ENCODE results near the gene MINK1. TPM values are rescaled to one million over a fixed set of nuclear protein-coding genes. Genes with fewer than 3 reads are reported as not detected.

MINK1 gene
- total and polyA plus RNA-seq, 10 of the 15 experiments (the other 5 are each of a cell fraction or from before 2014, with no cell fraction given), result 0.08 to 55.6 (median 15.0) TPM

GRCh38 chr17:4800462-4801196 lies 32.5 kb upstream of the MINK1 start:
- ATAC-seq, result peak; percentile 25; the same call in 2 of the 3 replicates
- Histone ChIP-seq H2AFZ (ENCODE audit: control insufficient read depth, low read depth, low read length) (peak overlapping the region; percentile 52; the same call in 1 of the 2 replicates), H3K36me3 (ENCODE audit: control insufficient read depth in 2 of 2, insufficient read depth in 2 of 2, low read length in 1 of 2) (peaks cover 2 to 13% of the 10 kb centered on the region in 2 experiments; a peak in 3 of 4 replicates), H4K20me1 (ENCODE audit: control insufficient read depth, insufficient read depth) (no peaks in the 10 kb centered on the region), H3K4me2 (ENCODE audit: control insufficient read depth, insufficient read depth) (0 out of 2 replicates have a peak overlapping the region, but pooled peaks have one; percentile 47), H3K9me3 (replicated peaks; ENCODE audit: control insufficient read depth, insufficient read depth, low read length) (no peaks in the 10 kb centered on the region), H3K9ac (ENCODE audit: control insufficient read depth, insufficient read depth, low read length) (no peak overlapping the region), H3K27me3 (replicated peaks in 1 of 2; ENCODE audit: control insufficient read depth in 2 of 2, insufficient read depth in 2 of 2, low read length in 1 of 2) (no peaks in the 10 kb centered on the region), H3K27ac (ENCODE audit: control insufficient read depth, insufficient read depth) (peak overlapping the region; percentile 20; the same call in 1 of the 2 replicates), H3K79me2 (ENCODE audit: control insufficient read depth, insufficient read depth, low read length) (peaks cover 11% of the 10 kb centered on the region), H3K4me3 (no peak overlapping the region), H3K4me1 (ENCODE audit: control insufficient read depth, insufficient read depth, low read length) (peaks cover 21% of the 10 kb centered on the region)
- POLR2A ChIA-PET, result interaction anchor here (1.0 kb wide), 1 partner anchor 10 kb away, joined by 5 read pairs; no protein-coding TSS in a partner anchor
- TF ChIP-seq EED (IDR thresholded peaks at IDR 0.05; ENCODE audit: low read depth) (peak; percentile 58; the same call in 1 of the 2 replicates), ATF2 (IDR thresholded peaks at IDR 0.05; ENCODE audit: low read length) (no peak), CTCF (IDR thresholded peaks at IDR 0.05 in 2 of 3, conservative IDR thresholded peaks at IDR 0.05 in 1 of 3; ENCODE audit: control insufficient read depth in 2 of 3, extremely low read depth in 1 of 3, insufficient read depth in 1 of 3, low read depth in 3 of 3, low read length in 3 of 3) (no peak), RUNX3 (IDR thresholded peaks at IDR 0.05; ENCODE audit: low read length) (peak; percentile 64), ZNF592 (IDR thresholded peaks at IDR 0.05) (no peak), CREM (IDR thresholded peaks at IDR 0.05; ENCODE audit: low read depth) (no peak), POLR2A (IDR thresholded peaks at IDR 0.05; ENCODE audit: low read depth, low read length) (0 out of 2 replicates have a peak, but pooled peaks have one; percentile 21), YY1 (IDR thresholded peaks at IDR 0.05; ENCODE audit: low read depth, low read length) (0 out of 2 replicates have a peak, but pooled peaks have one; percentile 2)
- SMC1A ChIA-PET (ENCODE audit: uncharacterized antibody, unreplicated experiment), result interaction anchor here (1.0 to 1.1 kb wide), 2 partner anchors 11 to 75 kb away, joined by 3 read pairs; no protein-coding TSS in a partner anchor
- intact Hi-C loops (cut with micrococcal nuclease; ENCODE audit: unreplicated experiment) (no loop called here), in situ Hi-C loops (cut with MboI) (no loop called here)
- CTCF ChIA-PET, result interaction anchor here (1.1 kb wide), 1 partner anchor 12 kb away, joined by 3 read pairs; the partner anchor contains the start of gene GLTPD2
- RAD21 ChIA-PET (ENCODE audit: unreplicated experiment), result no interaction called here
- WGBS (ENCODE audit: insufficient coverage, insufficient replicate concordance, low lambda C conversion rate, missing lambda C conversion rate), result 73% methylated on average over 10 of the region's 10 CpGs
- no peak for FAIRE-seq
- no TSS peak for BruUV-seq (replicated peaks)
- DNase-seq (ENCODE audit: low read depth, low spot score), result no peak
